Lung microvascular endothelial cell (primary cell): ENCODE results near the gene CYB5R3. TPM values are rescaled to one million over a fixed set of nuclear protein-coding genes. Genes with fewer than 3 reads are reported as not detected.
"Not testable (repeated sequence)": the region's sequence is repeated elsewhere in the genome, so short reads cannot be mapped to it uniquely, and the experiment has no call there.

ENCODE experiments used
- DNase-seq, 2 donors: peaks; one replicate each; pipeline versions ENCODE4 v3.0.0 to v3.0.0-alpha.2; 2010; ENCODE audit warnings: low read depth in 2 of 2
- total RNA-seq: library from RNA; depleted of rRNA; stranded (reverse); fragments of >200 nt; gene quantifications from 2 replicates; pipeline ENCODE4 v1.2.1, GENCODE V29; 2014

The CYB5R3 gene
- total RNA-seq, 1 donor from 2014 or later, result 99.0 TPM

DNA sequence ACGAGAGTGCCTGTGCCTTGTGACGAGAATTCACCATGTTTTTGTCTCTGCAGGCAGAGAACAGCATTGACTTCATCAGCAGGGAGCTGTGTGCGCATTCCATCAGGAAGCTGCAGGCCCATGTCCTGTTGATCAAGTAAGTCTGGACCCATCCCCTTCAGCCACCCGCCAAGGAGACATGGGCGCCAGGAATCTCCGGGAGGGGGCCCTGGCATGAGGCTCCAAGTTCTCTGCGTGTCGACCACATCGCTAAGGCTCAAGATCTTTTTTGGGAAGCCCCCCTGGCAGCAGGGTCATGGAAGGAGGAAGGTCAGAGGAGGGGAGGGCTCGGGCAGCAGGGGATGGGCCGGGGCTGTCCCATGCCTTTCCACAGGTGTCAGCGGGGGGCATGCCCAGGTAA, 78.1 kb downstream of the CYB5R3 start:
- not testable (repeated sequence) for DNase-seq

GRCh38 chr22:42570580-42570979, 78.6 kb downstream of the CYB5R3 start:
- not testable (repeated sequence) for DNase-seq

GRCh38 chr22:42567950-42568349, 81.2 kb downstream of the CYB5R3 start:
- DNase-seq, result not testable (repeated sequence)

Other genes with a start within 250 kb of the CYB5R3 start
- gene NFAM1, start 217.0 kb downstream of the CYB5R3 start, total RNA-seq, result not detected in 2 replicates
- 24.4 and 27.2 TPM in 2 replicates for gene RRP7A, start 129.6 kb downstream of the CYB5R3 start, total RNA-seq
- 3.3 and 3.8 TPM in 2 replicates for gene SERHL2, start 95.4 kb downstream of the CYB5R3 start, total RNA-seq
- gene POLDIP3, start 34.5 kb downstream of the CYB5R3 start, total RNA-seq, result 18.7 and 20.6 TPM in 2 replicates
- gene ATP5MGL, start 8.8 kb downstream of the CYB5R3 start, total RNA-seq, result 0.22 and 0.60 TPM in 2 replicates
- gene A4GALT, start 71.5 kb upstream of the CYB5R3 start, total RNA-seq, result 32.7 and 43.8 TPM in 2 replicates
- 45.8 and 55.2 TPM in 2 replicates for gene ARFGAP3, start 207.9 kb upstream of the CYB5R3 start, total RNA-seq